Measurements from ENCODE around the gene JAML.
"Not testable (repeated sequence)": the region's sequence is repeated elsewhere in the genome, so short reads cannot be mapped to it uniquely, and the experiment has no call there.

Gene JAML

DNA sequence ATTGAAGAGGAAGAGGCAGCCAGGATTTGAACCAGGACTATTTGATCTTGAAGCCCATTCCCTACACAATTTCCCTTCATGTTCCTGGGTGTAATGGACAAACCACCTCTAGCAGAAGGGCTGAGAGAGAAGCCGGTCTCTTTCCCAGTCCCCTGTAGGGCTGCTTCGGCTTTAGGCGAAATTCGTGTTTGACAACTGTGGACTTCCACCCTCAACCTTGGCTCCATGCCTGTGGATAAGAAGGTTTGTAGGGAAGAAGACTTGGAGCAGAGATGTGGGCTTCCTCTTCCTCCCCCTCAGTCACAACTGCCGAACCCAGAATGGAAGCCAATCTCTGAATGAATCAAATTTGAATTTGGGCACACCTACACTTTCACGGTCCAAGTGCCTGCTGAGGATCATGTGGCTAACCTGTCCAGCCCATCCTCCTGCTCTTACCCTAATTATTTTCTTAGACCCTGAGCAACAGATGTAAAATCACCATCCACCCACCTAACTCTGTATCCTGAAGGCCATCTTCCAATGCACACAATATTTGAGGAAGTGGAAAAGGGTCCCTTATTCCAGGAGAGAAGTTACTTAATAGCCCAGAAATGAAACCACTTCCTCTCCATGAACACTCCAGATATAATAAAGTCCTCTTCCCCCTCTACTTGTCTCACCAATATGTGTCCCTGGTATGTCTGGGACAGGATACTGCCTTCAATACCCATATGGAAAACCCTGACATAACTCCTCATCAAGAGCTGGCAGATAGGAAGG lies 38.3 kb downstream of the JAML start:
- no peak overlapping the region for H3K27ac ChIP-seq
- TF ChIP-seq, protein P1, sequence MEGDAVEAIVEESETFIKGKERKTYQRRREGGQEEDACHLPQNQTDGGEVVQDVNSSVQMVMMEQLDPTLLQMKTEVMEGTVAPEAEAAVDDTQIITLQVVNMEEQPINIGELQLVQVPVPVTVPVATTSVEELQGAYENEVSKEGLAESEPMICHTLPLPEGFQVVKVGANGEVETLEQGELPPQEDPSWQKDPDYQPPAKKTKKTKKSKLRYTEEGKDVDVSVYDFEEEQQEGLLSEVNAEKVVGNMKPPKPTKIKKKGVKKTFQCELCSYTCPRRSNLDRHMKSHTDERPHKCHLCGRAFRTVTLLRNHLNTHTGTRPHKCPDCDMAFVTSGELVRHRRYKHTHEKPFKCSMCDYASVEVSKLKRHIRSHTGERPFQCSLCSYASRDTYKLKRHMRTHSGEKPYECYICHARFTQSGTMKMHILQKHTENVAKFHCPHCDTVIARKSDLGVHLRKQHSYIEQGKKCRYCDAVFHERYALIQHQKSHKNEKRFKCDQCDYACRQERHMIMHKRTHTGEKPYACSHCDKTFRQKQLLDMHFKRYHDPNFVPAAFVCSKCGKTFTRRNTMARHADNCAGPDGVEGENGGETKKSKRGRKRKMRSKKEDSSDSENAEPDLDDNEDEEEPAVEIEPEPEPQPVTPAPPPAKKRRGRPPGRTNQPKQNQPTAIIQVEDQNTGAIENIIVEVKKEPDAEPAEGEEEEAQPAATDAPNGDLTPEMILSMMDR (conservative IDR thresholded peaks at IDR 0.05), result no peak

DNA sequence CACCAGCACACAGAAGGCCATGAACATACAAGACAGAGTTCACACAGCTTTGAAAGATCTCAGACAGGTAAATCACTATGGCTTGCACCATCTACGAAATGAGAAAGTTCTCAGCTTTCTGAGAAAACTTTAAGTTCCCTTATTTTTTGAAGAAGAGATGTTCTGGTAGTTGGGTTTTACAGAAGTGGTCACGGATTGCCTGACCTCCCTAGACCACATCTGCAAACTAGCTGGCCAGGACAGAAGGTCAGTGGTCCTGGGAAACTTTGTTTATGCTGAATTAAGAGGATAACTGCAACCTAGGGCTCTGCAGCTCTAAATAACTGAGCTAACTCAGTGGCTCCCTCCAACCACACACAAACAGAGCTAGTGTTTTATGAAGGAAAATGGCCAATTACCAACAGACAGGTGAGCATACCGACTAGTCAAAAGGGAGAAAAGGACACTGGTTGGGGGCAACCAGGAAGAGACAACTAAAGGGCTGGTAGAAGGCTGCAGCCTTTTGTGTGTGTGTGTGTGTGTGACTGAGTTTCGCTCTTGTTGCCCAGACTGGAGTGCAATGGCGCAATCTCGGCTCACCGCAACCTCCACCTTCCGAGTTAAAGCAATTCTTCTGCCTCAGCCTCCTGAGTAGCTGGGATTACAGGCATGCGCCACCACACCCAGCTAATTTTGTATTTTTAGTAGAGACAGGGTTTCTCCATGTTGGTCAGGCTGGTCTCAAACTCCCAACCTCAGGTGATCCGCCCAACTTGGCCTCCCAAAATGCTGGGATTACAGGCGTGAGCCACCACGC lies 39.8 kb downstream of the JAML start:
- TF ChIP-seq, protein P1 (conservative IDR thresholded peaks at IDR 0.05), result no peak
- H3K27ac ChIP-seq, result no peak overlapping the region

DNA sequence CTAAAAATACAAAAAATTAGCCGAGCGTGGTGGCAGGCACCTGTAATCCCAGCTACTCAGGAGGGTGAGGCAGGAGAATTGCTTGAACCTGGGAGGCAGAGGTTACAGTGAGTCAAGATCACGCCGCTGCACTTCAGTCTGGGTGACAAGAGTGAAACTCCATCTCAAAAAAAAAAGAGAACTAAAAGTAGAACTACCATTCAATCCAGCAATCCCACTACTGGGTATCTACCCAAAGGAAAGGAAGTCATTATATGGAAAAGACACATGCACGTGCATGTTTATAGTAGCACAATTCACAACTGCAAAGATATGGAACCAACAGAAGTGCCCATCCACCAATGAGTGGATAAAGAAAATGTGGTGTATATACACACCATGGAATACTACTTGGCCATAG lies 41.1 kb downstream of the JAML start:
- not testable (repeated sequence) for H3K27ac ChIP-seq

DNA sequence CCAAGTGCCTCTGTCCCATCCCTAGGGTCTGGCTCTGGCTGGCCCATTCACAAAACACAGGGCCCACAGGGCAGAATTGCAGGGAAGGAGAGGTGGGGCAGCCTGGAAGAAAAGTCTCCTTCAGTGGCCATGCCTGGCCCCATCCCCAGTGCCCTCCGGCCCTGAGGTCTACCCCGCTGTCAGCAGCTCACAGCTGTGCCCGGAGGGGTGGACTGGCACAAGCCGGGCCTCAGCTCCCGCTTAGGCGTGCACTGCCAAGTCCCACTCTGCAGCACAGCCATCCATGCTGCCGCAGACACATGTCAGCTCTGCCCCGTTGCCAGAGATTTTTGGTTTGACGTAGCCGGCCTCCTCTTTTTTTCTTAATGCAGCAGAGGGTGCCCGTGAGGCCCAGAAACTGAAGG lies 44.5 kb downstream of the JAML start:
- no peak overlapping the region for H3K27ac ChIP-seq

DNA sequence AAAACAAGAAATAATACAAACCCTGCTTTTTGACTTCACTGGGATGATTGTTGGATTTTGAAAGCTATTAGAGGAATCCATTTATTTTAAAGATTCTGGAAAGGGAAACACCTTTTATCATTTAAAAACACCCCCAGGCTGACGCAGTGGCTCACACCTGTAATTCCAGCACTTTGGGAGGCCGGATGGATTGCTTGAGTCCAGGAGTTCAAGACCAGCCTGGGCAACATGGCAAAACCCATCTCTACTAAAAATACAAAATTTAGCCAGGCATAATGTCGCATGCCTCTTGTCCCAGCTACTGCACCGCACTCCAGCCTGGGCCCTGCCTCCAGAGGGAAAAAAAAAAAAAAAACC lies 48.1 kb downstream of the JAML start:
- TF ChIP-seq, protein P1 (conservative IDR thresholded peaks at IDR 0.05), result no peak
- H3K27ac ChIP-seq, result no peak overlapping the region

More for the DNA sequence above, 44.5 kb downstream of the JAML start:
- TF ChIP-seq, protein P1 (conservative IDR thresholded peaks at IDR 0.05), result no peak

DNA sequence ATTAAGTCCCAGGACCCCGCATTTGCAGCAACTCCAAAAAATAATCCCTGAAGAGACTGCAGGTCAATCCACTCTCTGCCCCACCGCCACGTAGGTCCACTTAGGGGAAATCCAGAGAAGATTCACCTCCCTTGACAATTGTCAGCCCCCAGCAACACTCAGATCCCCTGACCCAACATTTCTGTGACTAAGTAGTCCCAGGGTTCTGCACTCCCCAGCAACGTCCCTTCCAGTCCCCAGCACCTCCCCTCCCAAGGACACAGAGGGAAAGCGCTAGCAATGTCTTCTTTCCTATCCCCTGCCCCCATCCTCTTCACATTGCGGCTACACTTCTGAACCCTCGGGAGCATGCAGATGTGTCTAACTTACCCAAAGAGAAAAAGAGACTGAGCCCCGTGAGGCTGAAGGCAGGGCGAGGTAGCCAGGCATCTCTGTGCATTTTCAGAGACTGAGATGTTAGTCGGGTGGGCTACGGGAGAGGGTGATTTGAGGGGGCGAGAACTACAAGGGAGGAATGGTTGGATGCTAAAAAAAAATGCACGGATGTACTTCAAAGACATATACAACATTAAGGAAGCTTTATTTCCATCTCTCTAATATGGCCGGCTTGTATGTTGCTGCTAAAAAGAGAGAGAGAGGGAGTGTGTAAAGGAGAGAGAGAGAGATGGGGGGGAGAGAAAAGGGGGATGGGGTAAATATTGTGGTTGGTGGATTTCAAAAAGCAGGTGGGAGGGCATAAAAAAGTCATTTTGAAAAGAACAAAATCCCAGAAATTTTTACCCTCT lies 48.6 kb downstream of the JAML start, which contains the start of gene SCN2B:
Gene SCN2B, minus strand, starts transcription at position 647 of the 785 bp plus-strand sequence. Its CDS starts 208 bp downstream, at position 439.
- TF ChIP-seq, protein P1 (conservative IDR thresholded peaks at IDR 0.05), result no peak
- no peak within 1 kb of the TSS for H3K27ac ChIP-seq

DNA sequence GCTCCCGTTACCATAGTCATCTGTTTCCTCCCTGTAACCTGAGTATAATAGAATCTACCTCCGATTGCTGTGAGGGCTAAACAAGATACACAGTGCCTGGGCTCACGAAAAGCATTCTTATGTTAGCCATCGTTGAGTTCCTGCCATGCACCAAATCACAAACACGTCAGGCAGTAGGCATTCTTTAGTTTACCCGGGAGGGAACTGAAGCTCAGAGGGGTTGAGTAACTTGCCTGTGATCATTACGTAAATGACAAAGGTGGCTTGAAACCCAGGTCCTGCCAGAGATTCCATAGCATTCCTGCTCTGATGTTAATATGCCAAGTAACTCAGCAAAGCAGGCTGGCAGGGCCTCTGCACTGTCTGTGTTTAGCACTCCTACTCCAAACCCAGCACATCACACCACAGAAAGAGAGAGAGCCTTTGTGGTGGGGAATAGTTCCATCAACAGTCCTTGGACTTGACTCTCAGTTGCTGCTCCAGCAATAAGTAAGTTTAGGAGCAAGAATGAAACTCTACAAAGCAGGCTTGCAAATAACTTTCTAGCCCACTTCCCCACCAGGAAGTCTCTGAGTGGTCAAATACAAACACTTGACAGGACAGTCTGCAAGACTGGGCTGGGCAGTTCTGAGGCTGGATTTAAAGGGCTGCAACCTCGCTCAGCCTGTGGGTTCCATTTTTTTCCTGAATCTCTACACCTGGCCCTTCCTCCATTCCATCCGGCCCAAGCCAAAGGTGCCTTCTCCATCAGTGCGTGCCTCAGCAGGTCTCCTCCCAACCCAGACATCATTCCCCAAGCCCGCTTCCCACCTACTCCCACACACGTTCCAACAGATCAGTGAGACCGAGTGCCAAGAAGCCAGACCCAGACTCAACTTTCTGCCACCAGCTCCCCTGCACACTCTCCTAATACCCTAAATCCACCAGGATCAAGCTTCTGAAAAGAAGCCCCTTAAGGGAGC lies 49.5 kb downstream of the JAML start:
- no peak overlapping the region for H3K27ac ChIP-seq
- TF ChIP-seq, protein P1 (conservative IDR thresholded peaks at IDR 0.05), result no peak
